ENCODE data around the gene ITGA1. TPM values are rescaled to one million over a fixed set of nuclear protein-coding genes. Genes with fewer than 3 reads are reported as not detected.

ITGA1 gene
- total RNA-seq, 4 donors from 2014 or later: 228 to 302 (median 235) TPM

DNA sequence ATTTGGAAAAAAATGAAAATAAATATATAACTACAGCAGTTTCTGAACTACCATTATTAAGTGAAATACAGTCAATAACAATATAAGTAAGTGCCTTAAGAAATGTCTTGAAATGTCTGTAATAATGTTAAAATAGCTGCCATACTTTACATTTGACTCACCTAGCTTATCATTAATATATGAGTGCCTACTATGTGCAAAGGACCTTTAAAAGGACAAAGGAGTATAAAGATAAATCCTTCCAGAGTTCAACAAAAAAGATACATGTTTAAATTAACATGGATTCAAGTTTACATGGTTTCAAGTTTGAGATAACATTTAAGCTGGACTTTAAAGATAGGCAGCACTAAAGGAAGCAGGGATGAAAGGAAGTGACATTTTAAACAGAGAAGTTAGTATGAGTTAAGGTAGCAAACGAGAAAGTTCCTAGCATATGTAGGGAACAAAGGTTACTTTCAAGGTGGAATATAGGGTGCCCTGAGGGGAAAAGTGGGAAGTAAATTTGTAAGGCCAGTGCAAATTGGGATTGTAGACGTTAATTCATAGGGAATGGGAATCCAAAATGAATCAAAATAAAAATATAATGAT lies 8.9 kb downstream of the ITGA1 start:
- intact Hi-C loops (cut with DNase I): loop anchor here (10.0 kb wide), 2 partner anchors 48 to 98 kb away; no protein-coding TSS in a partner anchor
- Histone ChIP-seq H3K36me3 (peaks cover 0 to 4% (median 2%) of the 10 kb centered on the region in 4 donors), H3K27ac (replicated peaks in 1 of 4) (peak overlapping the region; percentile 91 to 94 (median 93)), H3K4me1 (peaks cover 48 to 97% (median 82%) of the 10 kb centered on the region in 4 donors), H3K4me3 (no peak overlapping the region), H3K9me3 (no peaks in the 10 kb centered on the region), H3K27me3 (no peaks in the 10 kb centered on the region)
- TF ChIP-seq POLR2A (IDR thresholded peaks at IDR 0.05; ENCODE audit: low read depth): no peak
- TF ChIP-seq, protein P1, sequence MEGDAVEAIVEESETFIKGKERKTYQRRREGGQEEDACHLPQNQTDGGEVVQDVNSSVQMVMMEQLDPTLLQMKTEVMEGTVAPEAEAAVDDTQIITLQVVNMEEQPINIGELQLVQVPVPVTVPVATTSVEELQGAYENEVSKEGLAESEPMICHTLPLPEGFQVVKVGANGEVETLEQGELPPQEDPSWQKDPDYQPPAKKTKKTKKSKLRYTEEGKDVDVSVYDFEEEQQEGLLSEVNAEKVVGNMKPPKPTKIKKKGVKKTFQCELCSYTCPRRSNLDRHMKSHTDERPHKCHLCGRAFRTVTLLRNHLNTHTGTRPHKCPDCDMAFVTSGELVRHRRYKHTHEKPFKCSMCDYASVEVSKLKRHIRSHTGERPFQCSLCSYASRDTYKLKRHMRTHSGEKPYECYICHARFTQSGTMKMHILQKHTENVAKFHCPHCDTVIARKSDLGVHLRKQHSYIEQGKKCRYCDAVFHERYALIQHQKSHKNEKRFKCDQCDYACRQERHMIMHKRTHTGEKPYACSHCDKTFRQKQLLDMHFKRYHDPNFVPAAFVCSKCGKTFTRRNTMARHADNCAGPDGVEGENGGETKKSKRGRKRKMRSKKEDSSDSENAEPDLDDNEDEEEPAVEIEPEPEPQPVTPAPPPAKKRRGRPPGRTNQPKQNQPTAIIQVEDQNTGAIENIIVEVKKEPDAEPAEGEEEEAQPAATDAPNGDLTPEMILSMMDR (IDR thresholded peaks at IDR 0.05): no peak
- no peak for TF ChIP-seq EP300 (IDR thresholded peaks at IDR 0.05)
- no peak for TF ChIP-seq POLR2AphosphoS5 (IDR thresholded peaks at IDR 0.05)
- WGBS: 51% methylated on average over 2 of the region's 2 CpGs
- no peak for DNase-seq (ENCODE audit: extremely low spot score)

DNA sequence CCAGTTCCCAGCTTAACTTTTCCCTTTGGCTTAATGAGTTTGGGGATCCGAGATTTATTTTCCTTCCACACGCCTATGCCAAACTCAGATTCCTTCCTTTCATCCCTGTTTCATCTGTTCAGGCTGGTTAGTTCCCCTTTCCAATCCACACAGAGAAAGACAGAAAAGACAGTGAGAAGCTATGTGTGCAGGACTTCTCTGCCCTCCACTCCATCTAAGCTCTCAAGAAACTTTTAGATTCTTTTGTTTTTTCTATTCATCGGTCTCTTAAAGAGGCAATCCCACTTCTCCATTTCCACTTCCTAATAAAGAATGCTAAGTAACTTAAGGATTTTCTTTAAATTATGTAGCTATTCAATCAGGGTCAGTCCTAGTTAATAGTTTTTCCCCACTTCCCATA lies 11.2 kb downstream of the ITGA1 start:
- WGBS: 8% methylated on average over 3 of the region's 3 CpGs
- no peak for DNase-seq (ENCODE audit: extremely low spot score)
- intact Hi-C loops (cut with DNase I): loop anchor here (10.0 kb wide), 2 partner anchors 46 to 96 kb away; no protein-coding TSS in a partner anchor
- peak overlapping the region; percentile 58 to 64 (median 64) for H3K4me3 ChIP-seq
- no peaks in the 10 kb centered on the region for H3K27me3 ChIP-seq
- no peaks in the 10 kb centered on the region for H3K9me3 ChIP-seq
- peaks cover 56 to 98% (median 88%) of the 10 kb centered on the region in 4 donors for H3K4me1 ChIP-seq
- TF ChIP-seq EP300 (IDR thresholded peaks at IDR 0.05) (no peak), POLR2AphosphoS5 (IDR thresholded peaks at IDR 0.05) (no peak), POLR2A (IDR thresholded peaks at IDR 0.05; ENCODE audit: low read depth) (no peak)
- TF ChIP-seq, protein P1 (IDR thresholded peaks at IDR 0.05): no peak
- H3K27ac ChIP-seq (replicated peaks in 1 of 4): peak overlapping the region; percentile 91 to 94 (median 93)
- peaks cover 0 to 10% (median 5%) of the 10 kb centered on the region in 4 donors for H3K36me3 ChIP-seq

DNA sequence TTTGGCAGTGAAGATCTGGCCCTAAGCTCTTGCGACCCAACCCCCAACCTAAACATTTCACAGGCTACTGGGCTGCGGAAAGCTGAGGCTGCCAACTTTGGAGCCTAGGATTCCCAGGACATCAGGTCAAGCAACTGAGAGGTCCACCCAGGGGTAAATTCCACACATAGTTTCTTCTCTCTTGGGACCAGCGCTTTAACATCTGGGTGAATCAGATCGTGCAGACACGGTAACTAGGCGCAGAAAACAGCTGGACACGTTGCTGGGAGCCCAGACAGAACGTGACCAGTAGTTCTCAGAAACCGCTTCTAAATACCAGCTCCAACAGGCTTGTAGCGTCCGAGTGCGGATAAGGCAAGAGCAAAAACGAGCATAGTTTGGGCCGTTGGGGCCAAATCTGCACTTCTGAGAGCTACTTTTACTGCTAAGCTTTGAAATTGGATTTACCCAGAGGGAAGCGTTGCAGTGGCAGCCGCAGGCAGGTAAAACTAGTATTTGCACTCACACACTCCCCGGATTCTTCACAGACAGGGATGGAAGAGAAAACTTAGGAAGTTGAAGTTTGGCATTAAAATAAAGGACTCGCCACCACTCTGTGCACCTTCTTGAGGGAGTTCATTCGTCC lies 11.8 kb downstream of the ITGA1 start:
- Histone ChIP-seq H3K4me1 (peaks cover 60 to 98% (median 91%) of the 10 kb centered on the region in 4 donors), H3K27ac (replicated peaks in 1 of 4) (peak overlapping the region; percentile 91 to 94 (median 93)), H3K27me3 (no peaks in the 10 kb centered on the region), H3K4me3 (peak overlapping the region; percentile 58 to 64 (median 64)), H3K9me3 (no peaks in the 10 kb centered on the region), H3K36me3 (peaks cover 0 to 10% (median 5%) of the 10 kb centered on the region in 4 donors)
- DNase-seq (ENCODE audit: extremely low spot score): no peak
- 1% methylated on average over 18 of the region's 19 CpGs for WGBS
- TF ChIP-seq POLR2AphosphoS5 (IDR thresholded peaks at IDR 0.05): peak in 1 of 2 donors; percentile 2
- TF ChIP-seq EP300 (IDR thresholded peaks at IDR 0.05): no peak
- TF ChIP-seq, protein P1 (IDR thresholded peaks at IDR 0.05): no peak
- no peak for TF ChIP-seq POLR2A (IDR thresholded peaks at IDR 0.05; ENCODE audit: low read depth)
- intact Hi-C loops (cut with DNase I): loop anchor here (10.0 kb wide), 2 partner anchors 45 to 95 kb away; no protein-coding TSS in a partner anchor

DNA sequence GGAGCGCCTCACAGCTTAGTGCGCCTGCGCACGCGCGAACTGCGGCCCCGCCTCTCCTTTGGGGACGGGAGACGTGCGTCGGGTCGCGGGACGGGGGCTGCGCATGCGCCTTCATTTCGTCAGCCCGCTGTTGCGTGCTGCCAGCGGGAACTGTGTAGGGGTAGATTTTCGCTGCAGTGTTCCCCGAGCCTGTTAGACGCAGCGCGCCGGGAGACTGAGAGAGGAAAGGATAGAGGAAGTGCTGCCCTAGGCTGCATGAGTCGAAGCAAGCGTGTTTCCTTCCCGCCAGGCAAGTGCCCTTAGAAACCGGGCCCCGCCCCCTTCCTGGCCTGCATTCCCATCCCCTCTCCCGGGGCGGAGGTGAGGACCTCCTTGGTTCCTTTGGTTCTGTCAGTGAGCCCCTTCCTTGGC lies 12.3 kb downstream of the ITGA1 start:
- TF ChIP-seq, protein P1 (IDR thresholded peaks at IDR 0.05): no peak
- TF ChIP-seq POLR2A (IDR thresholded peaks at IDR 0.05; ENCODE audit: low read depth): peak; percentile 69
- peak; percentile 92 to 95 for TF ChIP-seq POLR2AphosphoS5 (IDR thresholded peaks at IDR 0.05)
- no peak for TF ChIP-seq EP300 (IDR thresholded peaks at IDR 0.05)
- Histone ChIP-seq H3K4me3 (peak overlapping the region; percentile 58 to 64 (median 64)), H3K27me3 (no peaks in the 10 kb centered on the region), H3K27ac (replicated peaks in 1 of 4) (peak overlapping the region; percentile 91 to 94 (median 93)), H3K36me3 (peaks cover 0 to 10% (median 5%) of the 10 kb centered on the region in 4 donors), H3K4me1 (peaks cover 64 to 98% (median 94%) of the 10 kb centered on the region in 4 donors), H3K9me3 (no peaks in the 10 kb centered on the region)
- intact Hi-C loops (cut with DNase I): loop anchor here (10.0 kb wide), 3 partner anchors 45 to 95 kb away; no protein-coding TSS in a partner anchor
- peak; percentile 98 for DNase-seq (ENCODE audit: extremely low spot score)
- 0% methylated on average over 27 of the region's 34 CpGs for WGBS
